Endothelial cell of umbilical vein (primary cell): ENCODE measurements around the gene RPL38. TPM values are rescaled to one million over a fixed set of nuclear protein-coding genes. Genes with fewer than 3 reads are reported as not detected.

Source experiments
- BruUV-seq: library from RNA; stranded (reverse); fragments of 400-500 nt; replicated peaks from 2 replicates; lab custom pipeline; 2021; lab: Mats Ljungman, UMichigan
- CTCF ChIA-PET: fragments of 300-600, 350-600 bp; sonication (Branson Sonifier 250); formaldehyde crosslinking; loops from one replicate; lab custom pipeline; 2021; ENCODE audit warnings: antibody characterized with exemption, inconsistent platforms; lab: Charles Lee
- POLR2A ChIA-PET: fragments of 300-600, 350-600 bp; sonication (Branson Sonifier 250); formaldehyde crosslinking; loops from one replicate; lab custom pipeline; 2021; ENCODE audit warnings: antibody characterized with exemption, inconsistent platforms; lab: Charles Lee
- DNase-seq: peaks from one replicate; pipeline ENCODE4 v3.0.0-alpha.2; 2011; ENCODE audit warnings: low read depth, low spot score
- FAIRE-seq: peaks from 2 replicates; lab custom pipeline; 2011; peaks lifted over from hg19 to GRCh38; lab: Jason Lieb, UNC
- H2AFZ ChIP-seq: 2 replicates; pipeline ENCODE4 v1.6.0; 2012; ENCODE audit warnings: low read depth, low read length, control low read depth, inconsistent platforms
- H3K27ac ChIP-seq: 2 replicates; pipeline ENCODE4 v1.5.1; 2011; ENCODE audit warnings: low read depth, mild to moderate bottlenecking, control low read depth, low read length, moderate library complexity; ENCODE audit not compliant: insufficient read depth
- H3K27me3 ChIP-seq, 2 experiments: 2 replicates each; pipeline versions ENCODE4 v1.6.0 to v1.6.1; 2011; ENCODE audit warnings: low read length in 2 of 2, mixed read lengths in 1 of 2; ENCODE audit not compliant: control insufficient read depth in 2 of 2, insufficient read depth in 2 of 2
- H3K36me3 ChIP-seq, 2 experiments: 2 replicates in 1 of 2; 3 replicates in 1 of 2; pipeline ENCODE4 v1.5.1; 2011; ENCODE audit warnings: low read length in 2 of 2, mild to moderate bottlenecking in 1 of 2, moderate library complexity in 1 of 2; ENCODE audit not compliant: control insufficient read depth in 2 of 2, insufficient read depth in 2 of 2; ENCODE audit errors: extremely low read depth in 1 of 2
- H3K4me1 ChIP-seq: 3 replicates; pipeline ENCODE4 v1.5.1; 2011; ENCODE audit warnings: mild to moderate bottlenecking, low read length; ENCODE audit not compliant: control insufficient read depth, insufficient read depth; ENCODE audit errors: extremely low read depth
- H3K4me2 ChIP-seq: 2 replicates; pipeline ENCODE4 v1.6.1; 2011; ENCODE audit warnings: low read length, control low read depth, mixed read lengths; ENCODE audit not compliant: insufficient read depth
- H3K4me3 ChIP-seq, 3 experiments: fragments of 200-600 bp in 1 of 3; sonication (generic), shearing (Covaris generic) in 1 of 3; replicated peaks in 1 of 3; 2 replicates each; pipeline ENCODE4 v1.5.1; 2011 to 2016; ENCODE audit warnings: control low read depth in 3 of 3, low read length in 3 of 3, mild to moderate bottlenecking in 2 of 3, inconsistent platforms in 1 of 3, low read depth in 1 of 3, moderate library complexity in 1 of 3; ENCODE audit not compliant: insufficient read depth in 1 of 3
- H3K79me2 ChIP-seq: 2 replicates; pipeline ENCODE4 v1.6.0; 2012; ENCODE audit warnings: low read length, inconsistent platforms; ENCODE audit not compliant: control insufficient read depth, insufficient read depth
- H3K9ac ChIP-seq: replicated peaks from 2 replicates; pipeline ENCODE3; 2011; ENCODE audit warnings: low read length, control low read depth; ENCODE audit not compliant: insufficient read depth; ENCODE audit errors: extremely low read depth
- H3K9me1 ChIP-seq: replicated peaks from 3 replicates; pipeline ENCODE4 v1.6.0; 2011; ENCODE audit warnings: mild to moderate bottlenecking, low read length; ENCODE audit not compliant: control insufficient read depth, insufficient read depth; ENCODE audit errors: extremely low read depth
- H3K9me3 ChIP-seq: replicated peaks from 2 replicates; pipeline ENCODE4 v1.5.1; 2012; ENCODE audit warnings: low read length, inconsistent platforms; ENCODE audit not compliant: control insufficient read depth, insufficient read depth
- H4K20me1 ChIP-seq: replicated peaks from 2 replicates; pipeline ENCODE3; 2011; ENCODE audit warnings: mild to moderate bottlenecking, low read length; ENCODE audit not compliant: control insufficient read depth, insufficient read depth; ENCODE audit errors: extremely low read depth
- CTCF ChIP-seq, 2 donors: IDR thresholded peaks; 1 replicate in 1 of 2; 2 replicates in 1 of 2; pipeline ENCODE4 v1.5.1; 2011; ENCODE audit warnings: low read length in 2 of 2, mild to moderate bottlenecking in 2 of 2, moderate library complexity in 2 of 2, control low read depth in 1 of 2, inconsistent platforms in 1 of 2, low read depth in 1 of 2; ENCODE audit not compliant: insufficient read depth in 1 of 2; ENCODE audit errors: extremely low read depth in 1 of 2
- EZH2 ChIP-seq: IDR thresholded peaks from 2 replicates; pipeline ENCODE4 v1.6.1; 2012; ENCODE audit warnings: borderline replicate concordance, low read depth, mild to moderate bottlenecking, moderate library complexity, low read length, inconsistent platforms; ENCODE audit not compliant: severe bottlenecking
- FOS ChIP-seq: IDR thresholded peaks from 2 replicates; pipeline ENCODE4 v1.6.1; 2011; ENCODE audit warnings: mild to moderate bottlenecking, low read length, moderate library complexity, borderline replicate concordance; ENCODE audit not compliant: insufficient read depth
- GATA2 ChIP-seq: IDR thresholded peaks from 2 replicates; pipeline ENCODE4 v1.7.0; 2011; ENCODE audit warnings: low read depth, mild to moderate bottlenecking, moderate library complexity, mixed read lengths, low read length; ENCODE audit not compliant: insufficient read length, insufficient read depth
- JUN ChIP-seq: IDR thresholded peaks from 2 replicates; pipeline ENCODE4 v1.6.1; 2011; ENCODE audit warnings: borderline replicate concordance, low read depth; ENCODE audit not compliant: insufficient read length, insufficient read depth
- MYC ChIP-seq: IDR thresholded peaks from one replicate; pipeline ENCODE4 v1.6.1; 2011; ENCODE audit warnings: mild to moderate bottlenecking, low read depth, low read length
- POLR2A ChIP-seq: IDR thresholded peaks from 2 replicates; pipeline ENCODE4 v1.6.1; 2012; ENCODE audit warnings: low read depth, mild to moderate bottlenecking, control low read depth, low read length
- POLR2AphosphoS5 ChIP-seq: IDR thresholded peaks from 2 replicates; pipeline ENCODE4 v1.6.1; 2012; ENCODE audit warnings: low read depth, mild to moderate bottlenecking, control low read depth, low read length, moderate library complexity; ENCODE audit not compliant: insufficient read depth
- dilution Hi-C: fragments of 300-500 bp; cut with MboI; formaldehyde crosslinking; loops from one replicate; pipeline ENCODE4 v1.15.0; 2019; ENCODE audit warnings: low sequenced_read_pairs; ENCODE audit not compliant: extremely low pct_ligation_motif_present
- intact Hi-C: fragments of 100-400 bp; cut with micrococcal nuclease; formaldehyde crosslinking; loops from one replicate; pipeline ENCODE4 v1.10.0; 2022
- polyA plus RNA-seq, 4 experiments: library from polyadenylated mRNA; depleted of rRNA in 3 of 4; stranded (reverse) in 3 of 4; unstranded in 1 of 4; fragments of >200 nt; gene quantifications; 2 replicates each; pipeline versions ENCODE4 v1.2.1 to v1.2.3, GENCODE V29; 2011 to 2012; ENCODE audit warnings: missing spikeins in 1 of 4
- total RNA-seq: library from RNA; stranded (reverse); gene quantifications from 2 replicates; pipeline ENCODE4 v1.2.3, GENCODE V29; 2021
- TF ChIP-seq, protein P1 (sequence below): IDR thresholded peaks from 2 replicates; pipeline ENCODE4 v1.6.1; 2011; ENCODE audit not compliant: insufficient read depth, insufficient read length

The RPL38 gene
- total and polyA plus RNA-seq, 2 donors (not counting 3 experiments of a cell fraction or from before 2014, with no cell fraction given): 256 to 1,006 TPM

GRCh38 chr17:74214484-74215341 is 11.2 kb downstream of the RPL38 start:
- no peak for FAIRE-seq
- H3K9ac ChIP-seq: no peak overlapping the region
- no peak overlapping the region for H3K27ac ChIP-seq
- DNase-seq: no peak
- intact Hi-C loops: loop anchor here (5.0 kb wide), 2 partner anchors 83 to 153 kb away; partner anchors contain the start of gene GPR142
- TF ChIP-seq, protein P1, sequence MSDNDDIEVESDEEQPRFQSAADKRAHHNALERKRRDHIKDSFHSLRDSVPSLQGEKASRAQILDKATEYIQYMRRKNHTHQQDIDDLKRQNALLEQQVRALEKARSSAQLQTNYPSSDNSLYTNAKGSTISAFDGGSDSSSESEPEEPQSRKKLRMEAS: no peak
- TF ChIP-seq CTCF (IDR thresholded peaks at IDR 0.05; ENCODE audit: extremely low read depth in 1 of 2, insufficient read depth in 1 of 2, low read depth in 1 of 2, low read length in 2 of 2): no peak
- no peak for TF ChIP-seq POLR2A
- no peak for TF ChIP-seq POLR2AphosphoS5
- TF ChIP-seq FOS: no peak
- TF ChIP-seq EZH2: no peak
- no peak for TF ChIP-seq MYC
- no peak for TF ChIP-seq GATA2
- TF ChIP-seq JUN: no peak
- ChIA-PET CTCF (interaction anchor here (0.5 to 3.1 kb wide), 2 partner anchors 15 to 246 kb away, joined by 3 to 9 read pairs; no protein-coding TSS in a partner anchor), POLR2A (no interaction called here)
- H3K4me1 ChIP-seq: peaks cover 17% of the 10 kb centered on the region
- no peaks in the 10 kb centered on the region for H3K9me3 ChIP-seq
- H3K4me3 ChIP-seq: no peak overlapping the region
- peaks cover 3 to 8% of the 10 kb centered on the region in 2 experiments for H3K36me3 ChIP-seq
- no peak overlapping the region for H3K4me2 ChIP-seq
- no TSS peak for BruUV-seq
- H3K9me1 ChIP-seq: no peaks in the 10 kb centered on the region
- no peaks in the 10 kb centered on the region for H3K79me2 ChIP-seq
- dilution Hi-C loops: no loop called here
- no peaks in the 10 kb centered on the region for H3K27me3 ChIP-seq
- H2AFZ ChIP-seq: no peak overlapping the region
- no peaks in the 10 kb centered on the region for H4K20me1 ChIP-seq
